Transverse colon (tissue), 4 donors: Measurements from ENCODE around the gene CEP78.

Experiments used
- POLR2A ChIP-seq: fragments of 450-650 bp; IDR thresholded peaks from one replicate; pipeline ENCODE4 v1.6.1; 2016; ENCODE audit warnings: antibody characterized with exemption, mild to moderate bottlenecking, moderate library complexity
- POLR2AphosphoS5 ChIP-seq, 3 donors: sonication (generic); formaldehyde crosslinking; IDR thresholded peaks; one replicate each; pipeline ENCODE4 v1.6.1; 2016; ENCODE audit warnings: antibody characterized with exemption in 3 of 3
- TF ChIP-seq, protein P1 (sequence below), 5 experiments: fragments of 200-600 bp in 3 of 5; fragments of 450-650 bp in 2 of 5; sonication (generic) in 3 of 5; IDR thresholded peaks; 1 replicate in 2 of 5; 2 replicates in 3 of 5; pipeline ENCODE4 v1.5.1; 2016 to 2017; ENCODE audit warnings: antibody characterized with exemption in 5 of 5, inconsistent platforms in 3 of 5, mild to moderate bottlenecking in 2 of 5, moderate library complexity in 1 of 5

DNA sequence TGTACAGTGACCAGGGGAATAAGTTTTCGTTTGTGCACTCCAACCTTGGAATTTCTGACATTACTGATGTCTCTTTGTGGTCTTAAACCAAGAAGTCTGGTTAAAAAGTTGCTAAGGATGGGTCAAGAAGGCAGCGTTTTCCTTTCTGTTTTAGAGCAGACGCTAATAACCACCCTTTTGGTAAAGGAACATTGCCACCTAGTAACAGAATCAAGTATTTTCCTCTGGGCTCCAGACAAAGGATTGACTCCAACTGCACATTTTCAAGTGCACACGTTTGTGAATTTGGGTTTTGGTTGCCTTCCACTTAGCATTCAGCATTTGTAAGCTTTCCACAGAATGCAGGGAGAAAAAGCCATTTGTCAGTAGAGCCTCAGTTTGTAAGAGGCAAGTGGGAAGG lies 22.2 kb upstream of the CEP78 start:
- TF ChIP-seq, protein P1, sequence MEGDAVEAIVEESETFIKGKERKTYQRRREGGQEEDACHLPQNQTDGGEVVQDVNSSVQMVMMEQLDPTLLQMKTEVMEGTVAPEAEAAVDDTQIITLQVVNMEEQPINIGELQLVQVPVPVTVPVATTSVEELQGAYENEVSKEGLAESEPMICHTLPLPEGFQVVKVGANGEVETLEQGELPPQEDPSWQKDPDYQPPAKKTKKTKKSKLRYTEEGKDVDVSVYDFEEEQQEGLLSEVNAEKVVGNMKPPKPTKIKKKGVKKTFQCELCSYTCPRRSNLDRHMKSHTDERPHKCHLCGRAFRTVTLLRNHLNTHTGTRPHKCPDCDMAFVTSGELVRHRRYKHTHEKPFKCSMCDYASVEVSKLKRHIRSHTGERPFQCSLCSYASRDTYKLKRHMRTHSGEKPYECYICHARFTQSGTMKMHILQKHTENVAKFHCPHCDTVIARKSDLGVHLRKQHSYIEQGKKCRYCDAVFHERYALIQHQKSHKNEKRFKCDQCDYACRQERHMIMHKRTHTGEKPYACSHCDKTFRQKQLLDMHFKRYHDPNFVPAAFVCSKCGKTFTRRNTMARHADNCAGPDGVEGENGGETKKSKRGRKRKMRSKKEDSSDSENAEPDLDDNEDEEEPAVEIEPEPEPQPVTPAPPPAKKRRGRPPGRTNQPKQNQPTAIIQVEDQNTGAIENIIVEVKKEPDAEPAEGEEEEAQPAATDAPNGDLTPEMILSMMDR (IDR thresholded peaks at IDR 0.05): peak in 2 of 5 experiments; percentile 11 to 14
- TF ChIP-seq POLR2AphosphoS5 (IDR thresholded peaks at IDR 0.05) (no peak), POLR2A (no peak)
